Astrocyte of the cerebellum (primary cell): ENCODE data around the gene KRTAP10-6.
"Not testable (repeated sequence)": the region's sequence is repeated elsewhere in the genome, so short reads cannot be mapped to it uniquely, and the experiment has no call there.

Experiments used
- DNase-seq: peaks from one replicate; pipeline ENCODE4 v3.0.0-alpha.2; 2011; ENCODE audit warnings: low read depth
- H3K4me3 ChIP-seq: 2 replicates; pipeline ENCODE4 v1.5.1; 2011; ENCODE audit warnings: mild to moderate bottlenecking, low read depth, low read length, moderate library complexity
- CTCF ChIP-seq: IDR thresholded peaks from 2 replicates; pipeline ENCODE4 v1.5.1; 2012; ENCODE audit warnings: low read length, low read depth, moderate library complexity, mild to moderate bottlenecking; ENCODE audit errors: missing control alignments
- in situ Hi-C: cut with HindIII; loops from 2 replicates; pipeline ENCODE4 v1.10.0; 2017; ENCODE audit warnings: low sequenced_read_pairs

Gene KRTAP10-6

DNA sequence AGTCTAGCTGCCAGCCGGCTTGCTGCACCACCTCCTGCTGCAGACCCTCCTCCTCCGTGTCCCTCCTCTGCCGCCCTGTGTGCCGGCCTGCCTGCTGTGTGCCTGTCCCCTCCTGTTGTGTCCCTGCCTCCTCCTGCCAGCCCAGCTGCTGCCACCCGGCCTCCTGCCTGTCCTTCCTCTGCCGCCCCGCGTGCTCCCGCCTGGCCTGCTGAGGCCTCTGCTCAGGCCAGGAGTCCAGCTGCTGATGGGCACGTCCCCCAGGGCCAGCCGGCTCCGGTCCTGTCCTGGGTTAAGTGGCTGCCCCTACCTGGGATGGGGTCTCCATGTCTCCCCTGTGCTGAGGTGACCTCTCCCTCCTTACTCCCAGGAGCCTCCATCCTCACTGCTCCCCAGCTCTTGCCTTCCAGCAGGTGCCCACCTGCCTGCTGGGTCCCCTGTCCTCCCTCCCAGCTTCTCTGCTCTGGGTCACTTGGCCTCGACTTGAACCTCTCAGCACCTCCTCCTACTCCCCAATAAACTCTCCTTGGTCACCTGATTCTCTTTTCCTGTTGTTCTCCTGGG is 20.4 kb upstream of the KRTAP10-6 start:
- no peak for DNase-seq
- TF ChIP-seq CTCF, result no peak
- H3K4me3 ChIP-seq, result no peak overlapping the region
- in situ Hi-C loops, result no loop called here

DNA sequence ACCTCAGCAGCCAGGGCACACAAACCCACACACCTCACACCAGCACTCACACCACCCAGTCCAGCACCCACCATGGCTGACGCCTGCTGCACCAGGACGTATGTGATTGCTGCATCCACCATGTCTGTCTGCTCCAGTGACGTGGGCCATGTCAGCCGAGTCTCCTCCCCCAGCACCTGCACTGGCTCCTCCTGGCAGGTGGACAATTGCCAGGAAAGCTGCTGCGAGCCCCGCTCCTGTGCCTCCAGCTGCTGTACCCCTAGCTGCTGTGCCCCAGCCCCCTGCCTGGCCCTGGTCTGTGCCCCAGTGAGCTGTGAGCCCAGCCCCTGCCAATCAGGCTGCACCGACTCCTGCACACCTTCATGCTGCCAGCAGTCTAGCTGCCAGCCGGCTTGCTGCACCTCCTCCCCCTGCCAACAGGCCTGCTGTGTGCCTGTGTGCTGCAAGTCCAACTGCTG is 19.8 kb upstream of the KRTAP10-6 start, which contains the start of gene KRTAP10-8:
KRTAP10-8 (plus strand) TSS at position 51 of the 458 bp plus-strand sequence; CDS start at position 73, 22 bp downstream.
- in situ Hi-C loops, result no loop called here
- no peak for TF ChIP-seq CTCF
- DNase-seq, result no peak
- H3K4me3 ChIP-seq, result no peak within 1 kb of the TSS

DNA sequence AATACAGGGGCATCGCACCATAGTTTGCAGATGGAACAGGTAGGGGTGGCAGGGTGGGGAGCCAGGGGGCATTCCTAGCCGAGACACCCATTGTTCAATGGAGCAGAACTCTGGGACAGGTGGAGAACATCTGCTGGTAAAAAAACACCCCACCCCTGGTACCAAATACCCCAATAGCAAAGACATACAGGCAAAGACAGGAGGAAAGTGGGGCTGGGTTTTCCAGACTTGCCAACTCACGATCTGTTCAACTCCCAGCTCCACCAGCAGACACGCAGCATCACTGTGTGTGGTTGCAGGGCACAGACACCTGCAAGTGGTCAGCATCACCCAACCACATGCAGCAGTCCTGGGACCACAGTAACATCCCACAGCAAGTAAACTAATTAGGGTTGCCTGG is 19.2 kb upstream of the KRTAP10-6 start:
- H3K4me3 ChIP-seq, result no peak overlapping the region
- TF ChIP-seq CTCF, result no peak
- in situ Hi-C loops, result no loop called here
- no peak for DNase-seq

DNA sequence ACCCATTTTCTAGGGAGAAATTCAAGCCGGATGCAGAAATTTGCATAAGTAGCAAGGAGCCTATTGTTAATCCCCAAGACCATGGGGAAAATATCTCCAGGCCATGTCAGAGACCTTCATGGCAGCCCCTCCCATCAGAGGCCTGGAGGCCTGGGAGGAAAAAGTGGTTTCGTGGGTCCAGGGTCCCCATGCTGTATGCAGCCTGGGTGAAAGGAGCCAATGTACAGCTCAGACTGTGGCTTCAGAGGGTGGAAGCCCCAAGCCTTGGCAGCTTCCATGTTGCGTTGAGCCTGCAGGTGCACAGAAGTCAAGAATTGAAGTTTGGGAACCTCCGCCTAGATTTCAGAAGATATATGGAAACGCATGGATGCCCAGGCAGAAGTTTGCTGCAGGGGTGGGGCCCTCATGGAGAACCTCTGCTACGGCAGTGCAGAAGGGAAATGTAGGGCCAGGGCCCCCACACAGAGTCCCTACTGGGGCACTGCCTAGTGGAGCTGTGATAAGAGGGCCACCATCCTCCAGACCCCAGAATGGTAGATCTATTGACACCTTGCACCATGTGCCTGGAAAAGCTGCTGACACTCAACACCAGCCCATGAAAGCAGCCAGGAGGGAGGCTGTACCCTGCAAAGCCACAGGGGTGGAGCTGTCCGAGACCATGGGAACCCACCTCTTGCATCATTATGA is 18.0 kb upstream of the KRTAP10-6 start:
- in situ Hi-C loops, result not testable (repeated sequence)

DNA sequence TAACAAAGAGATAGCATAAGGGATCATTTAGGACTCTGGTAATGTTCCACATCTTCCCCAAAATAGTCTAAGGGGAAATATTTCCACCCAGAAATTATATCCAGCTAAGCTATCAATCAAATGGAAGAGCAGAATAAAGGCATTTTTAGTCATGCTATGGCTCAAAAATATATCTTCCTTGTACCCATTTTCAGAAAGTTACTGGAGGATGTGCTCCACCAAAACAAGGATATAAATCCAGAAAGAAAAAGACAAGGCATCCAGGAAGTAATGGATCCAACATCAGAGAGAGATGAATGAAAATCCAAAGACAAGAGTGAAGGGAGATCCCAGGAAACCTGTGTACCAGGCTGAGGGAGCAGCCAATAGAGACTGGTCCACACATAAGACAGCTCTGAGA is 16.9 kb upstream of the KRTAP10-6 start:
- in situ Hi-C loops, result no loop called here
- TF ChIP-seq CTCF, result no peak
- DNase-seq, result no peak
- H3K4me3 ChIP-seq, result no peak overlapping the region

More for the DNA sequence above, 18.0 kb upstream of the KRTAP10-6 start:
- DNase-seq, H3K4me3 ChIP-seq: not testable (repeated sequence)

DNA sequence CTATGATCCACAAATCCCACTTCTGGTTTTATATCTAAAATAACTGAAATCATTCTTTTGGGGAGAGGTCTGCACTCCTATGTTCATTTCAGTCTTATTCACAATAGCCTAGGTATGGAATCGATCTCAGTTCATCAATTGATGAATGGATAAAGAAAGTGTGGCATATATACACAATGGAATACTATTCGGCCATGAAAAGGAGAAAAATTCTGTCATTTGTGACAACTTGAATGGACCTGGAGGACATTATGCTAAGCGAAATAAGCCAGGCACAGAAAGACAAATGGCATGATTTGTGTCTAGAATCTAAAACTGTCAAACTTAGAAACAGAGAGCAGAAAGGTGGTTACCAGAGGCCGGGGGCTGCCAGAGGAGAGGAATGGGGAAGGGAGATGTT is 14.2 kb upstream of the KRTAP10-6 start:
- DNase-seq, result no peak
- in situ Hi-C loops, result no loop called here
- H3K4me3 ChIP-seq, result no peak overlapping the region
- no peak for TF ChIP-seq CTCF

DNA sequence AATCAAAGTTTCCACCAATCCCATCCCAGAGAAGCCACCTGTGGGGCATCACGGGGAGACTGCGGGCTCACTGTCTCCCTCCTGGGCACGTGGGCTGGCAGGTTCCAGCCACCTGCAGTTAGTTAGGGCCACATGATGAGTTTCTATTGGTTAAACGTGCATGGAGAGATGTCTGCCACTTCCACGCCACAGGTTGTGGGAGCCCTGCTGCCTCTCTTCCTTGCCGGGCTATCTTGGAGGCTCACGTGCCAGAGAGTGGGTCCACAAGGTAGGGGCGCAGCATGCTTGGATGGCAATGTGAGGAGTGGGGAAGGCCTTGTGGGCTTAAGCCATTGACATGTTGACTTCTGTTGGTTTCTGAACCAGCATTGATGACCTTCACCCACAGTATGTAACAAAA is 11.6 kb upstream of the KRTAP10-6 start:
- H3K4me3 ChIP-seq, result no peak overlapping the region
- in situ Hi-C loops, result no loop called here
- TF ChIP-seq CTCF, result no peak
- no peak for DNase-seq
